ENCODE results near the gene FRAT2. TPM values are rescaled to one million over a fixed set of nuclear protein-coding genes. Genes with fewer than 3 reads are reported as not detected.

FRAT2 gene
- total and polyA plus RNA-seq, 2 of the 4 experiments (the other 2 are of a cell fraction) = 2.0 to 2.5 TPM

- H3K36me3 ChIP-seq (ENCODE audit: control insufficient read depth, insufficient read depth, low read length) = peaks cover 24% of the 10 kb centered on the region
- in situ Hi-C loops (cut with MboI; ENCODE audit: low sequenced_read_pairs) (no loop called here), intact Hi-C loops (cut with micrococcal nuclease) (no loop called here), dilution Hi-C loops (cut with HindIII; ENCODE audit: low sequenced_read_pairs, unreplicated experiment) (no loop called here)
- ChIA-PET CTCF (no interaction called here), POLR2A (ENCODE audit: unreplicated experiment) (no interaction called here)
- H2AFZ ChIP-seq (replicated peaks; ENCODE audit: low read length, poor library complexity) = no peak overlapping the region
- H4K8ac ChIP-seq (ENCODE audit: low read depth in 2 of 2, low read length in 2 of 2) = no peak overlapping the region
- WGBS, 2 experiments (ENCODE audit: extremely low coverage in 2 of 2, insufficient read length in 1 of 2) = no CpG with 5 or more reads among the region's 8 CpGs
- H3K27ac ChIP-seq (ENCODE audit: insufficient read depth, low read length) = no peak overlapping the region
- H4K91ac ChIP-seq (ENCODE audit: insufficient read depth, low read depth, low read length) = no peak overlapping the region
- ATAC-seq (ENCODE audit: low read depth) (no peak), DNase-seq (no peak)
- no peak overlapping the region for H3K56ac ChIP-seq (ENCODE audit: extremely low read depth, insufficient read depth, low read length)
- H3K4ac ChIP-seq (ENCODE audit: low read depth, low read length) = no peak overlapping the region
- H4K5ac ChIP-seq (ENCODE audit: low read depth, low read length) = no peak overlapping the region
- no peak overlapping the region for H2AK5ac ChIP-seq (ENCODE audit: low read depth, low read length)
- no peaks in the 10 kb centered on the region; a peak in 1 of 4 replicates for H3K79me1 ChIP-seq (ENCODE audit: low read depth in 1 of 2, low read length in 2 of 2)
- H2BK120ac ChIP-seq (ENCODE audit: low read depth, low read length) = no peak overlapping the region
- H3K4me1 ChIP-seq (ENCODE audit: control insufficient read depth, insufficient read depth, low read length) = no peaks in the 10 kb centered on the region
- H3K4me2 ChIP-seq (ENCODE audit: low read depth, low read length) = no peak overlapping the region
- H3K14ac ChIP-seq (replicated peaks; ENCODE audit: low read depth, low read length) = no peak overlapping the region
- H4K20me1 ChIP-seq (ENCODE audit: insufficient read depth, low read length) = no peaks in the 10 kb centered on the region
- no peaks in the 10 kb centered on the region for H3K9me3 ChIP-seq (ENCODE audit: control insufficient read depth, insufficient read depth, low read length)
- no peak overlapping the region for H2AK9ac ChIP-seq (replicated peaks; ENCODE audit: low read depth, low read length, poor library complexity)
- no peak overlapping the region for H2BK20ac ChIP-seq (ENCODE audit: low read depth, low read length)
- no peak overlapping the region for H3K9ac ChIP-seq (ENCODE audit: low read depth, low read length)
- H3K9me1 ChIP-seq (ENCODE audit: insufficient read depth, low read length) = no peaks in the 10 kb centered on the region; the same call in 1 of the 2 replicates
- no peak overlapping the region for H3K23ac ChIP-seq (ENCODE audit: low read depth, low read length)
- H3K27me3 ChIP-seq (ENCODE audit: control insufficient read depth, insufficient read depth, low read length) = no peaks in the 10 kb centered on the region
- H2BK5ac ChIP-seq (ENCODE audit: low read depth, low read length, poor library complexity, severe bottlenecking) = no peak overlapping the region
- H2BK15ac ChIP-seq (ENCODE audit: low read depth, low read length) = no peak overlapping the region
- no peak overlapping the region for H3K4me3 ChIP-seq (ENCODE audit: insufficient read depth, low read depth, low read length)
- TF ChIP-seq USF2 (IDR thresholded peaks at IDR 0.05; ENCODE audit: low read depth, low read length) (no peak), RCOR1 (IDR thresholded peaks at IDR 0.05; ENCODE audit: insufficient replicate concordance, low read length) (no peak), CEBPB (IDR thresholded peaks at IDR 0.05; ENCODE audit: low read depth, low read length) (no peak), BHLHE40 (IDR thresholded peaks at IDR 0.05; ENCODE audit: low read depth, low read length) (no peak), CTCF (conservative IDR thresholded peaks at IDR 0.05; ENCODE audit: low read depth, low read length) (no peak), SMC3 (IDR thresholded peaks at IDR 0.05; ENCODE audit: low read depth, low read length) (no peak), MXI1 (IDR thresholded peaks at IDR 0.05; ENCODE audit: borderline replicate concordance, low read depth, low read length) (no peak), MAFK (IDR thresholded peaks at IDR 0.05; ENCODE audit: low read depth, low read length) (no peak), ELK1 (IDR thresholded peaks at IDR 0.05; ENCODE audit: borderline replicate concordance, low read depth, low read length) (no peak), RFX5 (IDR thresholded peaks at IDR 0.05; ENCODE audit: low read depth, low read length) (no peak), MAZ (IDR thresholded peaks at IDR 0.05; ENCODE audit: borderline replicate concordance, low read depth, low read length) (no peak)
- H3K18ac ChIP-seq (ENCODE audit: low read depth, low read length) = no peak overlapping the region
- no TSS peak for BruUV-seq (replicated peaks)
Observed at GRCh38 chr10:97381626-97382025, 47.1 kb upstream of the FRAT2 start.
